Raji (cell line): Measurements from ENCODE around the gene MOCOS.

Source experiments
- POLR2A ChIP-seq: IDR thresholded peaks from 2 replicates; pipeline ENCODE4 v1.6.1; 2011; ENCODE audit warnings: low read depth, low read length, control low read depth; ENCODE audit not compliant: insufficient read depth

Gene MOCOS

DNA sequence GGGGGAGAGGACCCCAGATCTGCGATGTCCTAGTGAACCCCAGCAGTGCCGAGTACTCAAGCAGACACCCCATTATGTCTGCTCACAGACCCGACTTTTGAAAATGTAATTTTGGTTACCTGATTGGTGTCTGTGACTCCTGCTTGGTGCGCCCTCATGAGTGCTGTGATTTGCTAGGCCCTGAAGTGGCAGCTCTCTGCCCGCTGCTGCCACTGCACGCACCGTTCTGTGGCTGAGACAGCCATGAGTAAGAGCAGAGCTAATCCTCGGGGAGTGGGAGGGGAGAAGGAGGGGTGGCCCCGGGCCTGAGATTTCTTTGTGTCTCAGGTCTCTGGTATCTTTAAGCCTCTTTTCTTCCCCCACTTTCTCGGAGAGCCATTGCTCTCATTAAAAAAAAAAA, 128.4 kb downstream of the MOCOS start:
- no peak for TF ChIP-seq POLR2A

DNA sequence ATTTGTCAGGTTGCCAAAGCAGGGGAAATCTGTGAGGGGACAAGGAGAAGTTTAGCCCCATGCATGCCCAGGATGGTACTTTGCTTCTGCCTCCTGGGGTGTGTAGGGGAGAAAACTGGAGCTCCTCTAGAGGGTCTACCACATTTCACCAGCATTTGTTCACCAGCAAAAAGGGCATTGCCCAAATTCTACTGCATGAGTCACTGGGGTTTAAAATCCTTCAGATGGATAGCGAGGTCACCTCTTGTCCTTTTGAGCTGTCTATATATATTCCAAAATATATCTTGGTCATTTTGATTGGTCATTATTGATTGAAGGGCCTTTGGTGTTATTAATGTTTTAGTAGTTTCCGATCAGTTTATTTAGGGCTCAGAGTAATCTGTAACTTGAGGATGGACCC, 128.9 kb downstream of the MOCOS start:
- TF ChIP-seq POLR2A = no peak
